NCI-H128 (cell line): ENCODE results near the gene LRP5.

Experiments
- DNase-seq: peaks from one replicate; lab custom pipeline; 2025; ENCODE audit not compliant: unreplicated experiment; lab: John Stamatoyannopoulos, UW

LRP5 gene

DNA sequence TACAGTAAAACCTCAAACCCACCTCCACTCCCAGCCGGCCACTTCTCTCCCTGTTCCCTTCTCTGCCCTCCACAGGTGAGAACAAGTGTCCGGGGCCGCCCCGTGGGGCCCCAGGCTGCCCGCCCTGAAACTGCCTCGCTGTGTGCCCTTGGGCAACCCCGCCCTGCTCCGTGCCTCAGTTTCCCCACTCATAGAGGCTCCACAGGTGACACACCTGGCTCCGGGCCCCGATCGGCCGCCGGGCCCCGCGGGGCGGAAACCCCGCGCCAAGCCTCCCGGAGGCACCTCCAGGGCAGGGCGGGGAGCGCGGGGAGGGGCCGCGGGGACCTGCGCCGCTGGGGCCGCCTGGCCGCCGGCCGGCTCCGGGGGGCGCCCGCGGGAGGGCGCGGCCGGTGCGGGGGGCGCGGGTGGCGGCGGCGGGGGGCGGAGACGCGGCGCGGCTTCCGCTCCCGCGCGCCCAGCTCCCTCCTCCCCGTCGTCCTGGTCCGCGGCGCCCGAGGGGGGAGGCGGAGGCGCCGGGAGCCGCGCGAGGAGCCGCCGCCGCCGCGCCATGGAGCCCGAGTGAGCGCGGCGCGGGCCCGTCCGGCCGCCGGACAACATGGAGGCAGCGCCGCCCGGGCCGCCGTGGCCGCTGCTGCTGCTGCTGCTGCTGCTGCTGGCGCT lies at the start of gene LRP5:
Gene LRP5 (plus strand): TSS at position 475 of the 663 bp plus-strand sequence. CDS start 124 bp downstream, at position 599.
- DNase-seq = no peak

DNA sequence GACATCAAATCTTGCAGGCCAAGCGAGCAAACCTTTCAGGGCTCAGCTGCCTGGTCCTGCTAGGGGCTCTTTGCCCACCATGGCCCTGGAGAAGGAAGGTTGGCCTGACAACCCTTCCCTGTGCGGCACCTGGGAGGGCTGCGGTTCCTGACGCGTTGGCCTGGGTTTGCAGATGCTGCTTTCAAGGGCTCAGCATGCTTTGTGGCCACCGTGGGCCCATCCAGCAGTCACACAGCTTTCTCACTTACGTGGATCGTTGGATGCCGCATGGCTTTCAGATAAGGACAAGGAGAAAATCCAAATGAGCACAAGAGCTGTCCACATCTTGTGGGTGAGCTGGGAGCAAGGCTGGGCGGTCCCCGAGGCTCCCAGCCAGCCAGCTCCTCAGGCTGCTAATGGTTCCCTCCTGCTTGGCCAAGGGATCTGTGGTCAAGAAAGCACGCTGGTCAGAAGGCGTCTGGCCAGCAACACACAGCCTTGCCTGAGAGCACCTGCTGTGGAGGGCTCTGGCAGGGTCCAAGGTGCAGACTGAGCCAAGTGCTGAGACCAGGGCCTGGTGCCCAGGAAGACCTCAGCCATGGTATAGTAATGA lies 48.9 kb upstream of the LRP5 start:
- DNase-seq = no peak

DNA sequence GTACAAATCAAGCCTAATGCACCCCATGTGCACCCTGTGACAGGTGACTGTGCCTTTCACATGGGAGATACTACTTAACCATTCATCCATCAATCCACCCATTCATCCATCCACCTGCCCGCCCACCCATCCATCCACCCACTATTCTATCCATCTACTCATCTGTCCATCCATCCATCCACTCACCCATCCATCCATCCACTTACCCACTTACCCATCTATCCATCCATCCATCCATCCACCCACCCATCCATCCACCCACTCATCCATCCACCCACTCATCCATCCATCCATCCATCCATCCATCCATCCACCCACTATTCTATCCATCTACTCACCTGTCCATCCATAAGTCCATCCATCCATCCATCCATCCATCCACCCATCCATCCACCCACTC lies 48.1 kb upstream of the LRP5 start:
- DNase-seq = no peak

DNA sequence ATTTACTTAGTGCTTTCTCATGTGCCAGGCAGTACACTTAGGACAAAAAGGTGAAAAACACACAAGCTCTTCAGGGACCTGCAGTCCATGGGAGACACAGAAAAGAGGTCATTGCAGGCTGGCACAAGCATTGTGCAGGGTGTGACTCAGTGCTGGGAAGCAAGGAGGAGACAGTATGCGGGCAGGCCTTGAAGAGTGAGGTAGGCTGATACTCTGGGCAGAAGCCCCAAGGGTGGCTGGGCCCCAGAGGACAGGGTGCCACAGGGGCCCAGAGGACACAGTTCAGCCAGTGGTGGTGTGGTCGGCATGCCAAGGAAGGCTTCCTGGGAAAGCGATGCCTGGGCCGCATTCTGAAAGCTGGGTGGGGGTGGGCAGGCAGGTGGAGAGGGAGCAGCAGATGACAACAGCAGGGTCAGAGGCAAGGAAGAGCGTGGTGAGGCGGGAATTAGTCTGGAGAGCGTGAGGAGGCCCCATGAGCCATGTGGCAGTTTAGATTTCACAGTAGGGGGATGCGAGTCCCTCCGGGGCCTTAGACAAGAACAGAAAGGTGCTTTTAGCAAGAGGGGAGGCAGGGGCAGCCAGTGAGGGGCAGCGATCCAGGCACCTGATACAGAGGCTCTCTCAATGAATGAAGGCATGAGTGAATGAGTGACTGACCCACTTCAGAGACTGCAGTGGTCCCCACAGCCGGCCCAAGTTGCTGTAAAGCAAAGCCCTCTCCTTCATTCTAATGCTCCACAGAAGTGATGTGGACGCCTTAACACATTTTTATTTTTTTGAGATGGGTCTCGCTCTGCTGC lies 47.5 kb upstream of the LRP5 start:
- DNase-seq = no peak

DNA sequence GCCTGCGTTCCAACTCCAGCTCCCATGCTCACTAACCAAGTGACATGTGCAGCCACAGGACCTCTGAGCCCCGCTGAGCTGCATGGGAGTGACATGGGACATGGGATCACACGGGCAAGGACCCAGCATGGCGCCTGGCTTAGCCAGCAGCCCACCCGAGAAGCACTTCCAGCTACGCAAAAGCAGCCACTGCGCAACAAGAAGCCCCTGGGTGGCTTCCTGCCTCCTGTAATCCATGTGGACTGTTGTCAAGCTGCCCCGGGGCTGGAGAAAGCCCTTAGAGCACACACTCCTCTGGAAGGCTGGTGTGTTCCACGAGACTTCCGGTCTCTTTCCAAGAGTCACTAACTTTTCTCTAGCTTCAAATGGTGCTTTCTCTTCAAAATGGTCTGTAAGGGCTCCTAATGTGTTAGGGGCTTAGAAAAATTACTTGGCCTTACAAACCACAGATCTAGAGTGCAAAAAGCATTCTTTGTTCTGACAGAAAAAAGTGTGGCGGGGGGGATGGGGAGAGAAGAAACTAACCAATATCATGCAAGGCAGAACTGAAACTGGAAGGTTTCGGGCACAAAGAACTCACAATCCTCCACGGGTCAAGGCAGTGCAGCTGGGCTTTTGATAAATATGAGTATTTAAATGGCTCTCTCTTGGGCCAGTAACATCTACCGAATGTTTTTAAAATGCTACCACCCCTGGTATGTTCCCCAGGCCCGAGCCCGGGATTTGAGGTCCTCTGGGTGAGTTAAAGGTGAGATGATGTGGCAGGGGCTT lies 46.1 kb upstream of the LRP5 start:
- no peak for DNase-seq

DNA sequence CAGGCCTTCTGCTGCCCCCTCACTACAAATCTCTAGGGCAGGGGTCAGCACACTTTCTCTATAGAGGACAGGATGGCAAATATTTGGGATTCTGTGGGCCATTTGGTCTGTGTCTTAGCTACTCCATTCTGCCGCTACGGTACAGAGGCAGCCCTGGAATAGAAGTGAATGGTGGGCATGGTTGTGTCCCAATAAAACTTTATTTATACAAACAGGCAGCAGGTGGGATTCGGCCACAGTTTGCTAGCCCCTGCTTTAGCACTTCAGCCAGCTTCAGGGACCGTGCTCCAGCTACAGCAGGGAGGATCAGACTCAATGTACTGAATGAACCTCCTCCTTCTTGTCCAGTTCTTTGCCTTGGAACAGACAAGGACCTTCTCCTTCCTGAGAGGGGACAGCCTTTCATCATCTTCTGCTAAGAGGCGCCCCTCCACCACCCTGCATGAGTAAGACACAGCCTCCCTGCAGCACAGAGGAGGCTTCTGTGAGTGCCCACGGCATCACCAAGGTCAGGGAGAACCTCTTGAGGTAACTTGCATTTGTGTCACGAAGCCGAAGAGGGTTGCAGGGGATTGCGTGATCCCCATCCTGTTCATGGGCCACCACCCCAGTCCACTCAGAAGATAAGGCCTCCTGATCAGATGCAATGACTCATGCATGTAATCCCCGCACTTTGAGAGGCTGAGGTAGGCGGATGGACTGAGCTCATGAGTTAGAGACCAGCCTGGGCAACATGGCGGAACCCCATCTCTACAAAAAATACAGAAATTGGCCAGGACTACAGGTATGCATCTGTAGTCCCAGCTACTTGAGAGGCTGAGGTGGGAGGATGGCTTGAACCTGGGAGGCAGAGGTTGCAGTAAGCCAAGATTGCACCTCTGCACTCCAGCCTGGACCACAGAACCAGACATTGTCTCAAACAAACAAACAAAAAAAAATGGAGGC lies 45.2 kb upstream of the LRP5 start:
- DNase-seq = no peak

DNA sequence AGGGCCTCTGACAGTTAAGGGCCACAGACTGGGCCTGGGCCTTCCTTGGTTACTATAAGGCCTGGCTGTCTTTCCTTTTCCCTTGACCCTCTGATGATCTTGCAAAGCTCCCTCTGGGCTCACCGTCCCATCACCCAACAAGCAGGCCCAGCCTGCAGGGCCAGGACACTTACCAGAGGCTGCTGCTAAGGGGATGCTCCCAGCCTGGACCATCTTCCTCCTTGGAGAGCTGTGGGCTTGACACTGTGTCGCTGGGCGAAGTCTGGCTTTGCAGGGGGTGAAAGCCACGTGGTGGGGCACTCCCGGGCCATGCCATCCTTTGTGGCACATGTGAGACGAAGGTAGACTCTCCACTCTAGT lies 44.5 kb upstream of the LRP5 start:
- DNase-seq = no peak

DNA sequence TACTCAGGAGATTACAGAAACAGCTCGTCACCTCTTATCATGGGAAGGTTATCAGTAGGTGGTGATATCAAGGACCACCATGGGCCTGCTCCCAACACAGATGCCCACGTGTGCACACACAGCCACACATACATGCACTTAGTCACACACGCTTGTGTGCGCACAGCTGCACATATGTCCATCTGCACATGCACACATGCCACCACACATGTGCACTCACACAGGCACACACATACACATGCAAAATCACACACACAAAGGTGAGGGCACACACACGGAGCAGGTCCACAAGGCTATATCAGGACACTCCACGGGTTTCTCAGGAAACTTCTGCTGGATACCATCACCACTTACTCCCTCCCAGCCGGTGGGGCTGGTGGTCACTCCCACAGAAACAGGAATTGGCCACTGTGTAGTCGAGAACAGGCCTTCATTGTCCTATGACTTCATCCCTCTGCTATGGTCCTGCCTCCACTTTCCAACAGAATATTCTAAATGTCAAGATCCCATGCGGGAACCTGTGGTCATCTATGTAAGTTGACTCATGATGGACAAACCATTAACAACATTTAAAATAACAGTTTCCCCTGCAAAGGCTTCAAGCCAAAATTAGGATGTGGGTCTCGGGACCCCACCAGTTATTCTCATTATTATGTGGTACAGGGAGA lies 42.8 kb upstream of the LRP5 start:
- no peak for DNase-seq

DNA sequence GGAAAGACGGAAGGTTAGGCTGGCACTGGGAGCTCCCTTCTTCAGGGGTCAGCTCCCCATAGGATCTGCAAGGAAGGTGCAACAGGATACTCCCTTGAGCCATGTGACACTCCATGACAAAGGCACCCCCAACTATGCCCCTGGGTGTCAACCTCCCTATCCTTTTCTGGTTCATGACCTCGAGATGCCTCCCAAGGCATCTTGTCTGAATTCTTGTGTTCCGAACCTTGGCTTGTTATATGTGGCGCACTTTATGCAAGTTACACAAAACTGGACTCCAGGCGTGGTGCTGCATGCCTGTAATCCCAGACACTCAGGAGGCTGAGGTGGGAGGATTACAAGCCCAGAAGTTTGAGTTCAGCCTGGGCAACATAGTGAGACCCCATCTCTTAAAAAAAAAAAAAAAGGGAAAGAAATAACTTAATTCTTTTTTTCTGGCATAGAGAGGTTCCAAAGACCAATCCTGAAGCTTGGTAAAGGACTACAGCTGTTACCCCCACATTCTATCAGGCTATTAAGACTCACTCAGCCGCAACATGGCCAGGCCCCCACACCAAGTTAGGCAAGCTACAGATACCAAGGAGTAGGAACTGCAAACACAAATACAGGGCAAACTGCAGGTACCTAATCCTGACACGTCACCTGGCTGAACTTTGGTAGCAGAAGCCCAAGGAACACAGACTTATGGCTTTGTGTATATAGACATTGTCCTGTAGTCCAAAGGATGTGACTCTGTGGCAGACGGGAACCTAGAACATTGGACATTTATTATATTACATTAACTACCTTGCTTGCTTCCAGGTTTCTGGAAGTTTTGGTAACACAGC lies 42.0 kb upstream of the LRP5 start:
- DNase-seq = no peak

DNA sequence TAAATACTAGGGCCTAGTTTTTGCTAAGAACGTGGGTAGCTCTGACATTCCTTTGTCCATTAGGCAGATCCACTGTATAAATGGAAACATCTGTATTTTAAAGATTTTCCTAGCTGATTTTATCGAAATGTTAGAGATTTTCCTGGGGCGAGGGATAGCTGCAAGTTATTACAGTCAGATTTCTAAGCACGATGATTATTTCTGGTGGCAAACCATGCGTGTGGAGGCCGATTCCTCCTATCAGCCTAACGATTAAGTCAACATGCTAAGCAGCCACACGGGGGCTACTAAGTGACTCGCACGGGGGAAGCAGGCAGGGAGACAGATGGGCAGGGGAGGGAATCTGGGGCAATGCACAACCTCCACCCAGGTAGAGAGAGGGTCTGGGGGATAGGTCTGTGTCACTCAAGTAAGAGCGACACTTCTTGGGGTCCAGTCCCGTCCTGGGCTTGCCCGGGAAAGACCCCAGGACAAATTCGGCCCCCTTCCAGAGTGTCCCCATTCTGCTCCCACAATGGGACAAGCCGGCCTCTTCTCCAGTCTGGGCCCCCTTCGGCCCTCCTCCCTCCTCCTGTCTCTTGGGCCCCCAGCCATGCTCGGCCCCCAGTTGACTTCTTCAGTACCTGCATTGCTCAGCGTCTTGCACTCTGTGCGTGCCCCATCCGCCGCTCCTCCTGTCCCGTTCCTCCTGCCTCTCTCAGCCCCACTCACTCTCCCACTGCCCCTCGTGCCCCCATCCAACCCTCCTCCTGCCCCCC lies 41.2 kb upstream of the LRP5 start:
- peak; percentile 53 for DNase-seq

DNA sequence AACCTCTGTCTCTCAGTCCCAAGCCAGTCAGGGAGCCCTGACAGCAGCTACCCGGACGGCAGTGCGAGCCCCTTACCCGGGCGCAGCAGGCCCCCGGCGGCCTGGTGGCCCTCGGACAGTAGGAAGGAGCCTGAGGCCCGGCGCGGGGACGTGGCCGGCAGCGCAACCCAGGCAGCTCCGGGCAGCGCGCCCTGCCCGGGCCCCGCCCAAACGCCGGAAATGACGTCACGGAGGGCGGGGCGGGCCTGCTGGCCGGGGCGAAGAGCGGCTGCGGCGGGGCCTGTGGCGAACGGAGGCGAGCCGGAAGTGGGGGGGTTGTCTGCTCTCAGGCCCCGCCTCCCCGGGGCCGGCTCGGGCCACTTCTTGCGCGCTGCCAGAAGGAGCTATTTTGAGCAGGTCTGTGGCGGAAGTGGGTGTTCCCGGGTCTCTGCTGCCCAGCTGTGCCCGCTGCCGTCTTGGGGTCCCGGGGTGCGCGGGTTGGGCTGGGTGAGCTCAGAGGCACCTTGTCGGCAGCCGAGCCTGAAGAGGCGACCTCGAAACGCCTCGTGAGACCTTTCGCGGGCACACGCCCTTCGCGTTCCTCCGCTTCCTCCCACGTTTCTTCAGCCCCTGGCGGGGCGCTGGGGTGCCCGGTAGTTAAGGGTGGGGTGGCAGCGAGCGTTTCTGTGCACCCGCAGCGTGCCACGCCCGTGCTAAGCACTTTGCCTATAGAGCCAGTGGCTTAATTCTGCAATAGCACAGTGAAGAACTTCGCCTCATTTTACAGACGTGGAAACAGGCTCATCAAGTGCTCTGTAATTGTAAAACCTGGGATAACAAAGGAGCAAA lies 40.4 kb upstream of the LRP5 start, which contains the start of gene C11orf24:
Gene C11orf24 (minus strand): TSS at position 193 of the 828 bp plus-strand sequence. CDS start 8,206 bp downstream, outside the sequence.
- DNase-seq = peak; percentile 81

DNA sequence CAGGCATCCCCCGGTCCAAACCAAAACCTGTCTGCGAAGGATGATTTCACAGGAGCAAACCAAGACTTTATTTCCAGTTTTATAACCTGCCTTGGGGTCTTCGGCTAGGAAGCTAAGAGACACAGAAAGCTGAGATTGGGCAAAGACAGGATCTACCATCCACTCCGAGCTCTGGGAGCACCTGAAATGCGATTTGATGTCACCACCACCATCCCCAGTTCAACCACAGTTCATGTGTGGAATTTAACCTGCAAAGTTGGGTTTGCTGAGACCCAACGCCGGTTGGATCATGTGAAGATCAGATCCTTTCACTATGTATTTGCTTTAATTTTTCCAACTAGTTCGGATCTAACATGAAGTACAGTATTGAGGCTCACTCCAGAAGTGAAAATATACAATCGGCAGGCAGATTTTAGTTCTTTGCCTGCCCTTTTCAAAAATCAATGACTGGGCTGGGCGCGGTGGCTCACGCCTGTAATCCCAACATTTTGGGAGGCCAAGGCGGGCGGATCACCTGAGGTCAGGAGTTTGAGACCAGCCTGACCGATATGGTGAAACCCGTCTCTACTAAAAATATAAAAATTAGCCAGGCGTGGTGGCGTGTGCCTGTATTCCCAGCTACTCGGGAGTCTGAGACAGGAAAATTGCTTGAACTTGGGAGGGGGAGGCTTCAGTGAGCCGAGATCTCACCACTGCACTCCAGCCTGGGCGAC lies 39.2 kb upstream of the LRP5 start:
- no peak for DNase-seq

DNA sequence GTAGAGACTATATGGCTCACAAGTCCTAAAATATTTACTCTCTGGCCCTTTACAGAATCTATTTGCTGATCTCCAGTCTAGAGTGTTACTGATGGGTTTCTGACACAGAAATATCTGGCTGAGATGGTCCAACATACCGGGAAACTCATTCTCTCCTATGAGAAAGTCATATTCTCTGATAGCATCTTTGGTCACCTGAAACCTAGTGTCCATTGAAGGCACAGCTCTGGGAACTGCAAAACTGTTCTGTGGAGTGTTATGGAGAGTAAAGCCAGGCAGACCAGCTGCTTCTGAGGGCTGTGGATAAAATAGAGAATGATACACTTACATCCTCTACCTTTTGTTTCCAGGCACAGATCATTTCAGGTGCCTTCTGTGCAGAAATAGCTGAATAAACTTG lies 38.1 kb upstream of the LRP5 start:
- DNase-seq = no peak

DNA sequence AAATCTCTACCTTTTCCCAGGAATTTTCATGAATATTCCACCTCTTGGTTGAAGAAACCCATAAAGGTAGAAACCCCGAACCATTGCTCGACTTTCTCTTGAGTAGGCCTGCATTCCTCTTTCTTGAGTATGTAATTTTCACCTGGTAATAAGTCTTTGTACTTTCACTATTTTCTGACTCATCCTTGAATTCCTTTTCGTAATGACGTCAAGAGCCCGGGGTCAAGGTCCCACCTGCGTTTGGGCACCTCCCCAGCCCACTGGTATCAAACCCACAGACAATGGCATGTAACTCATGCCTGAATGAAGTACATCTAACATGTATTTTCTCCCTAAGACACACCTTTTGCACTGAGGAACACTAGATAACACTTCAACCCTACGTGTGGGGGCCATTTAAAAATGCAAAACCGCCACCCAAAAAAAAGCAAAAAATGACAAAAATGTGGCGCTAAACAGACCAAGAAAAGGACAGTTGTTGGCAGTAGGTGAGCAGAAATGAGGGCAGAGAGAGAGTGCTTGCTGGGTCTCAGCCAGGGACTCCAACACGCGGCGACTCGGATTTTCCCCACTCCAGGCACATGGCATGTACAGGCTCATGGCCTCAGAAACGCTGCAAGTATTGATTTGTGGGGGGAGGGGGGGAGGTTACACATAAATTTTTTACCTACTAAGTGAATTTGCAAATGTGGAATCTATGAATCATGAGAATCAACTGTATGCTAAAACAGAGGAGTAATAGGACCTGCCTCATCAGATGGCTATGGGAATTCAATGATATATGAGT lies 36.5 kb upstream of the LRP5 start:
- no peak for DNase-seq

DNA sequence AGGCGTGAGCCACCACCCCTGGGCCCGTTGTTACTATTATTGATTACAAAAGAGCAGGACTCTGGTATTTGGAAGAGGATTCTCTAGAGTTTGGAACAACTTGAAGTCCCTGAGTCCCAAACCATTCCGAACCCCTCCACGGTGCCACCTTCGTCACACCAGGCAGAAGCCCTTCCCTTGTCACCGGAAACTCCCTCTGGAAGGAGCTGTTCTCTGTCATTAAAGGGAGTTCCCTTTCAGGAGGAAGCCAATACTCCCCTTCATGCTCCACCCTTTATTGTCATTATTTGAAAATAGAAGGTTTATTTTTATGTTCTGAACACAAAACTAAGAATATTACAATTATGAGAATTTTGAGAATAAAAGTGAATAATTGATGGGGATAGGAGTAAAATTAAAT lies 35.5 kb upstream of the LRP5 start:
- no peak for DNase-seq

DNA sequence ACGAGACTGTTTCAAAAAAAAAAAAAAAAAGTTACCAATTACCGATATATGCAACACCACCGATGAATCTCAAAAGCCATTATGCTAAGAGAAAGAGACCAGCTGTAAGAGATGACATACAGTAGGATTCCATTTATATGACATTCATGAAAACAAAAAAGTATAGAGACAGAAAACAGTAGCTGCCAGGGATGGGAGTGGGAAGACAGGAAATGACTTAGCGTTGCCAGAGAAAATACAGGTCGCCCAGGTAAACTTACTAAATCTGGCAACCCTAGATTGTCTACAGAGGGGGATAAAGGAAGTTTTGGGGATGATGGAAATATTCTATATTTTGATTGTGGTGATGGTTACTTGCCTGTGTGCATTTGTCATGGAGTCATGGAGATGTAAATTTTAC lies 32.7 kb upstream of the LRP5 start:
- no peak for DNase-seq
